Trophoblast cell (in vitro differentiated cells and primary cell): Measurements from ENCODE around the gene GLIPR1.

Experiments used
- DNase-seq, 2 donors: peaks; one replicate each; pipeline ENCODE4 v3.0.0-alpha.2; 2016
- H2AFZ ChIP-seq: 2 replicates; pipeline ENCODE4 v1.6.1; 2013; ENCODE audit warnings: low read length, moderate library complexity, mild to moderate bottlenecking; ENCODE audit not compliant: insufficient read depth, poor library complexity
- H2AK5ac ChIP-seq: 2 replicates; pipeline ENCODE4 v1.6.1; 2013; ENCODE audit warnings: mild to moderate bottlenecking, low read length
- H2BK120ac ChIP-seq: 2 replicates; pipeline ENCODE4 v1.6.1; 2013; ENCODE audit warnings: low read length, mild to moderate bottlenecking, moderate library complexity; ENCODE audit not compliant: insufficient read depth, poor library complexity
- H2BK12ac ChIP-seq: 2 replicates; pipeline ENCODE4 v1.6.1; 2013; ENCODE audit warnings: mild to moderate bottlenecking, low read length, moderate library complexity
- H2BK5ac ChIP-seq: 2 replicates; pipeline ENCODE4 v1.6.1; 2013; ENCODE audit warnings: low read length, low read depth, moderate library complexity, mild to moderate bottlenecking; ENCODE audit not compliant: poor library complexity
- H3K14ac ChIP-seq: 2 replicates; pipeline ENCODE4 v1.6.1; 2013; ENCODE audit warnings: mild to moderate bottlenecking, low read length
- H3K18ac ChIP-seq: 2 replicates; pipeline ENCODE4 v1.6.1; 2013; ENCODE audit warnings: mild to moderate bottlenecking, low read length
- H3K23ac ChIP-seq: 2 replicates; pipeline ENCODE4 v1.6.1; 2013; ENCODE audit warnings: low read length
- H3K27ac ChIP-seq: 2 replicates; pipeline ENCODE4 v1.5.1; 2013; ENCODE audit warnings: low read depth, mild to moderate bottlenecking, inconsistent platforms, low read length, moderate library complexity
- H3K27me3 ChIP-seq: 2 replicates; pipeline ENCODE4 v1.6.1; 2013; ENCODE audit warnings: inconsistent platforms, mild to moderate bottlenecking, low read length, moderate library complexity; ENCODE audit not compliant: insufficient read depth
- H3K36me3 ChIP-seq, 2 experiments: 1 replicate in 1 of 2; 2 replicates in 1 of 2; pipeline ENCODE4 v1.6.1; 2013; ENCODE audit warnings: low read length in 2 of 2, mild to moderate bottlenecking in 2 of 2, moderate library complexity in 1 of 2; ENCODE audit not compliant: insufficient read depth in 2 of 2, control insufficient read depth in 1 of 2
- H3K4ac ChIP-seq: 2 replicates; pipeline ENCODE4 v1.6.1; 2013; ENCODE audit warnings: low read depth, mild to moderate bottlenecking, low read length, moderate library complexity
- H3K4me1 ChIP-seq, 2 experiments: 1 replicate in 1 of 2; 2 replicates in 1 of 2; pipeline ENCODE4 v1.6.1; 2013; ENCODE audit warnings: low read length in 2 of 2, mild to moderate bottlenecking in 2 of 2, moderate library complexity in 1 of 2; ENCODE audit not compliant: insufficient read depth in 2 of 2, control insufficient read depth in 1 of 2
- H3K4me2 ChIP-seq: 2 replicates; pipeline ENCODE4 v1.6.1; 2013; ENCODE audit warnings: inconsistent platforms, mild to moderate bottlenecking, low read length, moderate library complexity
- H3K4me3 ChIP-seq: 2 replicates; pipeline ENCODE4 v1.5.1; 2013; ENCODE audit warnings: mild to moderate bottlenecking, low read depth, low read length, inconsistent platforms
- H3K79me1 ChIP-seq: one replicate; pipeline ENCODE4 v1.6.1; 2013; ENCODE audit warnings: low read length
- H3K79me2 ChIP-seq: 2 replicates; pipeline ENCODE4 v1.6.1; 2013; ENCODE audit warnings: low read length, mild to moderate bottlenecking; ENCODE audit not compliant: control insufficient read depth, insufficient read depth, poor library complexity
- H3K9ac ChIP-seq: 2 replicates; pipeline ENCODE4 v1.6.1; 2013; ENCODE audit warnings: mild to moderate bottlenecking, low read length
- H3K9me3 ChIP-seq: 2 replicates; pipeline ENCODE4 v1.6.1; 2013; ENCODE audit warnings: low read depth, mild to moderate bottlenecking, control low read depth, inconsistent platforms, low read length; ENCODE audit not compliant: insufficient read depth
- H4K12ac ChIP-seq: 2 replicates; pipeline ENCODE4 v1.6.1; 2013; ENCODE audit warnings: low read depth, mild to moderate bottlenecking, low read length, moderate library complexity
- H4K8ac ChIP-seq: 2 replicates; pipeline ENCODE4 v1.6.1; 2013; ENCODE audit warnings: low read depth, mild to moderate bottlenecking, low read length, moderate library complexity
- H4K91ac ChIP-seq: one replicate; pipeline ENCODE4 v1.6.1; 2013; ENCODE audit warnings: low read depth, mild to moderate bottlenecking, low read length, moderate library complexity
- WGBS: extraction: QIAGEN DNeasy Blood & Tissue Kit; methylation state at CpG from one replicate; pipeline ENCODE4 v1.1.7; 2013; ENCODE audit warnings: missing lambda C conversion rate; ENCODE audit not compliant: insufficient read length, insufficient coverage; ENCODE audit errors: extremely low coverage; 5-methylcytosine and 5-hydroxymethylcytosine counted together

The GLIPR1 gene

GRCh38 chr12:75489187-75489586 lies 8.6 kb downstream of the GLIPR1 start:
- Histone ChIP-seq H2BK12ac (no peak overlapping the region), H3K9ac (no peak overlapping the region)

GRCh38 chr12:75489613-75490210 lies 9.2 kb downstream of the GLIPR1 start:
- DNase-seq: peak in 1 of 2 donors; percentile 42
- H3K4me3 ChIP-seq: no peak overlapping the region

More at GRCh38 chr12:75489187-75489586, 8.6 kb downstream of the GLIPR1 start:
- no peak overlapping the region for H3K23ac ChIP-seq
- no peaks in the 10 kb centered on the region for H3K27me3 ChIP-seq
- no peak overlapping the region for H3K4me2 ChIP-seq
- H3K4ac ChIP-seq: no peak overlapping the region
- H3K4me1 ChIP-seq: peaks cover 0 to 2% of the 10 kb centered on the region in 2 experiments
- H2BK120ac ChIP-seq: no peak overlapping the region
- H3K79me2 ChIP-seq: no peaks in the 10 kb centered on the region
- H2BK5ac ChIP-seq: no peak overlapping the region
- no peak overlapping the region for H3K4me3 ChIP-seq
- H4K8ac ChIP-seq: no peak overlapping the region
- H3K36me3 ChIP-seq: no peaks in the 10 kb centered on the region
- H4K12ac ChIP-seq: no peak overlapping the region
- no peak for DNase-seq
- H3K14ac ChIP-seq: no peak overlapping the region
- no peaks in the 10 kb centered on the region for H3K79me1 ChIP-seq
- no peak overlapping the region for H2AK5ac ChIP-seq
- H3K9me3 ChIP-seq: no peaks in the 10 kb centered on the region
- H4K91ac ChIP-seq: no peak overlapping the region
- no peak overlapping the region for H3K27ac ChIP-seq
- WGBS: no CpG with 5 or more reads among the region's 2 CpGs
- no peak overlapping the region for H2AFZ ChIP-seq
- H3K18ac ChIP-seq: no peak overlapping the region

GRCh38 chr12:75491169-75491568 lies 10.6 kb downstream of the GLIPR1 start:
- no peak overlapping the region for H4K91ac ChIP-seq
- no CpG with 5 or more reads among the region's 2 CpGs for WGBS
- no peak overlapping the region for H2BK12ac ChIP-seq
- no peak overlapping the region for H3K4me2 ChIP-seq
- no peak overlapping the region for H3K9ac ChIP-seq
- H3K27ac ChIP-seq: no peak overlapping the region
- no peaks in the 10 kb centered on the region for H3K9me3 ChIP-seq
- H3K79me1 ChIP-seq: no peaks in the 10 kb centered on the region
- no peaks in the 10 kb centered on the region for H3K27me3 ChIP-seq
- no peak overlapping the region for H3K4me3 ChIP-seq
- no peaks in the 10 kb centered on the region for H3K79me2 ChIP-seq
- no peak overlapping the region for H3K23ac ChIP-seq
- H2AFZ ChIP-seq: no peak overlapping the region
- H3K36me3 ChIP-seq: peaks cover 3% of the 10 kb centered on the region in 2 experiments
- no peak for DNase-seq
- no peak overlapping the region for H2AK5ac ChIP-seq
- no peak overlapping the region for H3K4ac ChIP-seq
- no peak overlapping the region for H3K18ac ChIP-seq
- peaks cover 0 to 2% of the 10 kb centered on the region in 2 experiments for H3K4me1 ChIP-seq
- H4K8ac ChIP-seq: no peak overlapping the region
- H4K12ac ChIP-seq: no peak overlapping the region
- H2BK120ac ChIP-seq: no peak overlapping the region
- H3K14ac ChIP-seq: no peak overlapping the region
- no peak overlapping the region for H2BK5ac ChIP-seq

More at GRCh38 chr12:75489613-75490210, 9.2 kb downstream of the GLIPR1 start:
- WGBS: no CpG with 5 or more reads among the region's 7 CpGs
- Histone ChIP-seq H3K9ac (no peak overlapping the region), H4K91ac (no peak overlapping the region), H2BK12ac (no peak overlapping the region), H3K79me2 (no peaks in the 10 kb centered on the region), H3K4me1 (peaks cover 0 to 2% of the 10 kb centered on the region in 2 experiments), H3K9me3 (no peaks in the 10 kb centered on the region), H3K18ac (no peak overlapping the region), H2AFZ (no peak overlapping the region), H3K14ac (no peak overlapping the region), H3K36me3 (no peaks in the 10 kb centered on the region), H2BK120ac (no peak overlapping the region), H3K4me2 (no peak overlapping the region), H3K23ac (no peak overlapping the region), H2BK5ac (no peak overlapping the region), H4K8ac (no peak overlapping the region), H3K27ac (no peak overlapping the region), H3K4ac (no peak overlapping the region), H3K79me1 (no peaks in the 10 kb centered on the region), H3K27me3 (no peaks in the 10 kb centered on the region), H4K12ac (no peak overlapping the region), H2AK5ac (no peak overlapping the region)

- H2AFZ ChIP-seq: no peak overlapping the region
- peaks cover 0 to 6% of the 10 kb centered on the region in 2 experiments for H3K36me3 ChIP-seq
- no peak overlapping the region for H2AK5ac ChIP-seq
- no peak overlapping the region for H4K8ac ChIP-seq
- no peak overlapping the region for H3K18ac ChIP-seq
- H3K9ac ChIP-seq: no peak overlapping the region
- no peak overlapping the region for H2BK5ac ChIP-seq
- no peak overlapping the region for H2BK12ac ChIP-seq
- H3K79me2 ChIP-seq: no peaks in the 10 kb centered on the region
- H4K12ac ChIP-seq: no peak overlapping the region
- no peak overlapping the region for H3K27ac ChIP-seq
- H3K23ac ChIP-seq: no peak overlapping the region
- H4K91ac ChIP-seq: no peak overlapping the region
- H3K4ac ChIP-seq: no peak overlapping the region
- H3K9me3 ChIP-seq: no peaks in the 10 kb centered on the region
- H2BK120ac ChIP-seq: no peak overlapping the region
- no peaks in the 10 kb centered on the region for H3K27me3 ChIP-seq
- DNase-seq: no peak
- no CpG with 5 or more reads among the region's 3 CpGs for WGBS
- H3K14ac ChIP-seq: no peak overlapping the region
- no peaks in the 10 kb centered on the region for H3K79me1 ChIP-seq
- no peak overlapping the region for H3K4me2 ChIP-seq
- no peaks in the 10 kb centered on the region for H3K4me1 ChIP-seq
- H3K4me3 ChIP-seq: no peak overlapping the region
These were observed 22.9 kb downstream of the GLIPR1 start for GRCh38 chr12:75503459-75503858.
